HepG2 (cell line): ENCODE data around the gene DUS1L. TPM values are rescaled to one million over a fixed set of nuclear protein-coding genes. Genes with fewer than 3 reads are reported as not detected.

Experiments used
- AGO2 ChIP-seq: fragments of 200-400 bp; formaldehyde crosslinking; optimal IDR thresholded peaks from 2 replicates; pipeline ENCODE3; 2017; ENCODE audit warnings: mild to moderate bottlenecking, low read depth, low read length, moderate library complexity
- CBX1 ChIP-seq: IDR thresholded peaks from one replicate; pipeline ENCODE4 v1.6.1; 2016; ENCODE audit warnings: antibody characterized with exemption, low read depth
- EED ChIP-seq: sonication (generic); formaldehyde crosslinking; IDR thresholded peaks from 2 replicates; pipeline ENCODE4 v1.5.0; 2020; ENCODE audit warnings: mild to moderate bottlenecking, missing genetic modification reagents
- HDAC1 ChIP-seq: sonication (generic); formaldehyde crosslinking; IDR thresholded peaks from 2 replicates; pipeline ENCODE4 v1.5.1; 2020; ENCODE audit warnings: mild to moderate bottlenecking, missing genetic modification reagents
- KDM4B ChIP-seq: sonication (generic); formaldehyde crosslinking; IDR thresholded peaks from 2 replicates; pipeline ENCODE4 v1.4.0; 2020; ENCODE audit warnings: missing genetic modification reagents
- KMT2A ChIP-seq: sonication (generic); formaldehyde crosslinking; IDR thresholded peaks from 2 replicates; pipeline ENCODE4 v1.4.0; 2020; ENCODE audit warnings: missing genetic modification reagents
- NFE2L1 ChIP-seq: sonication (generic); formaldehyde crosslinking; IDR thresholded peaks from 2 replicates; pipeline ENCODE4 v1.4.0; 2020; ENCODE audit warnings: missing genetic modification reagents, mild to moderate bottlenecking, borderline replicate concordance
- NFIB ChIP-seq: sonication (generic); formaldehyde crosslinking; IDR thresholded peaks from 2 replicates; pipeline ENCODE4 v1.9.0; 2021; ENCODE audit warnings: missing genetic modification reagents, mild to moderate bottlenecking, borderline replicate concordance
- NPAS2 ChIP-seq: sonication (generic); formaldehyde crosslinking; IDR thresholded peaks from 2 replicates; pipeline ENCODE4 v1.8.0; 2022; ENCODE audit warnings: mild to moderate bottlenecking, missing genetic modification reagents, borderline replicate concordance
- RXRA ChIP-seq: sonication (generic); formaldehyde crosslinking; IDR thresholded peaks from 2 replicates; pipeline ENCODE4 v1.5.1; 2020; ENCODE audit warnings: missing genetic modification reagents
- SALL1 ChIP-seq: sonication (generic); formaldehyde crosslinking; IDR thresholded peaks from 2 replicates; pipeline ENCODE4 v1.8.0; 2022; ENCODE audit warnings: mild to moderate bottlenecking, missing genetic modification reagents
- SMAD3 ChIP-seq: sonication (generic); formaldehyde crosslinking; IDR thresholded peaks from 2 replicates; pipeline ENCODE4 v1.4.0; 2020; ENCODE audit warnings: missing genetic modification reagents
- SSRP1 ChIP-seq: IDR thresholded peaks from 2 replicates; pipeline ENCODE4 v1.6.1; 2016; ENCODE audit warnings: control low read depth
- THAP11 ChIP-seq: IDR thresholded peaks from 2 replicates; pipeline ENCODE4 v1.6.1; 2016; ENCODE audit warnings: missing biosample characterization, missing genetic modification reagents
- WIZ ChIP-seq: sonication (generic); formaldehyde crosslinking; IDR thresholded peaks from 2 replicates; pipeline ENCODE4 v1.5.1; 2020; ENCODE audit warnings: mild to moderate bottlenecking, missing genetic modification reagents
- ZFP41 ChIP-seq: sonication (generic); formaldehyde crosslinking; IDR thresholded peaks from 2 replicates; pipeline ENCODE4 v1.4.0; 2020; ENCODE audit warnings: mild to moderate bottlenecking, missing genetic modification reagents, borderline replicate concordance
- ZNF354B ChIP-seq: sonication (generic); formaldehyde crosslinking; IDR thresholded peaks from 2 replicates; pipeline ENCODE4 v1.8.0; 2022; ENCODE audit warnings: mild to moderate bottlenecking, missing genetic modification reagents
- ZNF501 ChIP-seq: sonication (generic); formaldehyde crosslinking; IDR thresholded peaks from 2 replicates; pipeline ENCODE4 v1.5.1; 2020; ENCODE audit warnings: mild to moderate bottlenecking, moderate library complexity, missing genetic modification reagents
- ZNF563 ChIP-seq: sonication (generic); formaldehyde crosslinking; IDR thresholded peaks from 2 replicates; pipeline ENCODE4 v1.8.0; 2022; ENCODE audit warnings: mild to moderate bottlenecking, moderate library complexity, missing genetic modification reagents
- ZNF672 ChIP-seq: sonication (generic); formaldehyde crosslinking; IDR thresholded peaks from 2 replicates; pipeline ENCODE4 v1.8.1; 2022; ENCODE audit warnings: missing genetic modification reagents
- ZNF816 ChIP-seq: sonication (generic); formaldehyde crosslinking; IDR thresholded peaks from 2 replicates; pipeline ENCODE4 v1.8.0; 2022; ENCODE audit warnings: missing genetic modification reagents, mild to moderate bottlenecking, borderline replicate concordance
- ZSCAN21 ChIP-seq: sonication (generic); formaldehyde crosslinking; IDR thresholded peaks from 2 replicates; pipeline ENCODE4 v1.8.0; 2022; ENCODE audit warnings: mild to moderate bottlenecking, missing genetic modification reagents, moderate library complexity, borderline replicate concordance
- ZSCAN29 ChIP-seq: sonication (generic); formaldehyde crosslinking; conservative IDR thresholded peaks from 2 replicates; pipeline ENCODE4 v1.4.0; 2020; ENCODE audit warnings: mild to moderate bottlenecking, missing genetic modification reagents
- polyA plus RNA-seq, 8 experiments: library from polyadenylated mRNA; depleted of rRNA in 3 of 8; stranded (reverse) in 7 of 8; unstranded in 1 of 8; fragments of >200 nt; fragmentation: Illumina TruSeq in 4 of 8; extraction: Trizol in 4 of 8; gene quantifications; 2 replicates each; pipeline versions ENCODE4 v1.2.1 to v1.2.3, GENCODE V29; 2011 to 2016; ENCODE audit warnings: low read depth in 4 of 8, missing spikeins in 1 of 8, mixed read lengths in 1 of 8; ENCODE audit not compliant: insufficient read depth in 1 of 8
- total RNA-seq, 5 experiments: library from RNA; depleted of rRNA; stranded (reverse); fragments of >200 nt; fragmentation: Illumina TruSeq; extraction: Trizol; gene quantifications; 2 replicates each; pipeline ENCODE4 v1.2.3, GENCODE V29; 2016; ENCODE audit warnings: low read depth in 1 of 5
- TF ChIP-seq, protein P1 (sequence below): IDR thresholded peaks from 2 replicates; pipeline ENCODE4 v1.6.1; 2012; ENCODE audit warnings: inconsistent platforms
- TF ChIP-seq, protein P2 (sequence below): sonication (generic); formaldehyde crosslinking; IDR thresholded peaks from 2 replicates; pipeline ENCODE4 v1.5.0; 2020; ENCODE audit warnings: missing genetic modification reagents
- TF ChIP-seq, protein P3 (sequence below): sonication (generic); formaldehyde crosslinking; IDR thresholded peaks from 2 replicates; pipeline ENCODE4 v1.8.1; 2023; ENCODE audit warnings: mild to moderate bottlenecking, missing genetic modification reagents
- TF ChIP-seq, protein P4 (sequence below): sonication (generic); formaldehyde crosslinking; IDR thresholded peaks from 2 replicates; pipeline ENCODE4 v1.4.0; 2020; ENCODE audit warnings: missing genetic modification reagents

The DUS1L gene
- total and polyA plus RNA-seq, 2 of the 13 experiments (the other 11 are each of a cell fraction or from before 2014, with no cell fraction given), result 81.0 to 109 TPM

DNA sequence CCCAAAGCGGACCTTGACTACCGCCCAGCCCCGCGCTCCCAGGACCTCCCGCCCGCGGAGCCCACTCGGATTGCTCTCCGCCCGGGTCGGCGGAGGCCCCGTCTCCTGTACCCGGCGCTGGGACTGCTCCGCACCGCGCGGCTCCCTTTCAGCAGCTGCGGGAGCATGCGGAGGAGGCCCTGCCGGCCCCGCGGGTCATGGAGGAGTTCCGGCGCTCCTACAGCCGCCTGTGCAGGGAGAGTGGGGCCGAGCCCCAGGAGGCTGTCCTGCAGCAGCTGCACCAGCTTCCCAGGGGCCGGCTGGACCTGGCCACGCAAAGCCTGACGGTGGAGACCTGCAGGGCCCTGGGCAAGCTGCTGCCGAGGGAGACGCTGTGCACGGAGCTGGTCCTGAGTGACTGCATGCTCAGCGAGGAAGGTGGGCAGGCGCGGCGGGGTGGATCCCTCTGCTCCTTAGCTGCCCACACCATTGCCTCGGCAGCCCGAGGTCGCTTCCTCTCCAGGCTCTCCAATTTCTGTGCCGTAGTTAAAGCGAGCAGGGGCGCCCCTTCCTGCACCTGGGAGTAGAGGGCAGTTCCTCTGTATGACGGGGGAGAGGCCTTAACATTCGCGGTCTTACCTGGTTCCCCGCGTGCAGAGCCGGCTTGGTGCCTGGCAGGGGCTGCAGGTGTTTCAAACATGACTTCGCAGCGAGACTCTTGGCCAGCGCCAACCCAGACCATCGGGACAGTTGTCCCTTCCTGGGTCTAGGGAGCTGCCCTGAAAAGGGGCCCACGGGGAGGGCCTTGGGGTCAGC lies 42.0 kb downstream of the DUS1L start (continued):
- TF ChIP-seq NFIB (CRISPR knock-in tag), result 0 out of 2 replicates have a peak, but pooled peaks have one; percentile 68
- TF ChIP-seq ZSCAN29, result 0 out of 2 replicates have a peak, but pooled peaks have one; percentile 6
- 0 out of 2 replicates have a peak, but pooled peaks have one; percentile 23 for TF ChIP-seq NFE2L1
- peak; percentile 22; the same call in 1 of the 2 replicates for TF ChIP-seq RXRA (CRISPR knock-in tag)
- TF ChIP-seq ZNF501 (CRISPR knock-in tag), result peak; percentile 75
- no peak for TF ChIP-seq ZNF672 (CRISPR knock-in tag)
- TF ChIP-seq SALL1 (CRISPR knock-in tag), result 0 out of 2 replicates have a peak, but pooled peaks have one; percentile 32
- peak; percentile 66; the same call in 1 of the 2 replicates for TF ChIP-seq THAP11
- TF ChIP-seq SSRP1 (CRISPR knock-in tag), result peak; percentile 58; the same call in 1 of the 2 replicates
- peak; percentile 90; the same call in 1 of the 2 replicates for TF ChIP-seq NPAS2 (CRISPR knock-in tag)
- peak; percentile 79; the same call in 1 of the 2 replicates for TF ChIP-seq WIZ (CRISPR knock-in tag)
- TF ChIP-seq, protein P1, sequence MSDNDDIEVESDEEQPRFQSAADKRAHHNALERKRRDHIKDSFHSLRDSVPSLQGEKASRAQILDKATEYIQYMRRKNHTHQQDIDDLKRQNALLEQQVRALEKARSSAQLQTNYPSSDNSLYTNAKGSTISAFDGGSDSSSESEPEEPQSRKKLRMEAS, result peak; percentile 76
- TF ChIP-seq ZNF354B (CRISPR knock-in tag), result 0 out of 2 replicates have a peak, but pooled peaks have one; percentile 59
- TF ChIP-seq ZNF816 (CRISPR knock-in tag), result no peak
- TF ChIP-seq KMT2A (CRISPR knock-in tag), result peak; percentile 31; the same call in 1 of the 2 replicates
- 0 out of 2 replicates have a peak, but pooled peaks have one; percentile 6 for TF ChIP-seq KDM4B (CRISPR knock-in tag)
- TF ChIP-seq ZNF563 (CRISPR knock-in tag), result peak; percentile 87; the same call in 1 of the 2 replicates
- TF ChIP-seq, protein P2, sequence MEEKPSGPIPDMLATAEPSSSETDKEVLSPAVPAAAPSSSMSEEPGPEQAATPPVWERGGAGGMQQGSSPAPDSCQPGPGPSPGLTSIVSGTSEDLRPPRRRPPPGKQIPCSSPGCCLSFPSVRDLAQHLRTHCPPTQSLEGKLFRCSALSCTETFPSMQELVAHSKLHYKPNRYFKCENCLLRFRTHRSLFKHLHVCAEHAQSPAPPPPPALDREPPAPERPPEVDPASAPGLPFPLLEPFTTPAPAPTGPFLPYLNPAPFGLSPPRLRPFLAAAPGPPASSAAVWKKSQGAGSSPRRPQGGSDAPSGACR, result 0 out of 2 replicates have a peak, but pooled peaks have one; percentile 43
- TF ChIP-seq EED (CRISPR knock-in tag), result 0 out of 2 replicates have a peak, but pooled peaks have one; percentile 68
- TF ChIP-seq ZFP41, result 0 out of 2 replicates have a peak, but pooled peaks have one; percentile 32
- peak; percentile 52; the same call in 1 of the 2 replicates for TF ChIP-seq ZSCAN21 (CRISPR knock-in tag)
- TF ChIP-seq, protein P3, sequence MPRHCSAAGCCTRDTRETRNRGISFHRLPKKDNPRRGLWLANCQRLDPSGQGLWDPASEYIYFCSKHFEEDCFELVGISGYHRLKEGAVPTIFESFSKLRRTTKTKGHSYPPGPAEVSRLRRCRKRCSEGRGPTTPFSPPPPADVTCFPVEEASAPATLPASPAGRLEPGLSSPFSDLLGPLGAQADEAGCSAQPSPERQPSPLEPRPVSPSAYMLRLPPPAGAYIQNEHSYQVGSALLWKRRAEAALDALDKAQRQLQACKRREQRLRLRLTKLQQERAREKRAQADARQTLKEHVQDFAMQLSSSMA, result 0 out of 2 replicates have a peak, but pooled peaks have one; percentile 14
- TF ChIP-seq CBX1, result no peak
- TF ChIP-seq HDAC1, result peak; percentile 25; the same call in 1 of the 2 replicates
- 0 out of 2 replicates have a peak, but pooled peaks have one; percentile 23 for TF ChIP-seq SMAD3 (CRISPR knock-in tag)
- TF ChIP-seq AGO2, result peak; percentile 99
- TF ChIP-seq, protein P4, sequence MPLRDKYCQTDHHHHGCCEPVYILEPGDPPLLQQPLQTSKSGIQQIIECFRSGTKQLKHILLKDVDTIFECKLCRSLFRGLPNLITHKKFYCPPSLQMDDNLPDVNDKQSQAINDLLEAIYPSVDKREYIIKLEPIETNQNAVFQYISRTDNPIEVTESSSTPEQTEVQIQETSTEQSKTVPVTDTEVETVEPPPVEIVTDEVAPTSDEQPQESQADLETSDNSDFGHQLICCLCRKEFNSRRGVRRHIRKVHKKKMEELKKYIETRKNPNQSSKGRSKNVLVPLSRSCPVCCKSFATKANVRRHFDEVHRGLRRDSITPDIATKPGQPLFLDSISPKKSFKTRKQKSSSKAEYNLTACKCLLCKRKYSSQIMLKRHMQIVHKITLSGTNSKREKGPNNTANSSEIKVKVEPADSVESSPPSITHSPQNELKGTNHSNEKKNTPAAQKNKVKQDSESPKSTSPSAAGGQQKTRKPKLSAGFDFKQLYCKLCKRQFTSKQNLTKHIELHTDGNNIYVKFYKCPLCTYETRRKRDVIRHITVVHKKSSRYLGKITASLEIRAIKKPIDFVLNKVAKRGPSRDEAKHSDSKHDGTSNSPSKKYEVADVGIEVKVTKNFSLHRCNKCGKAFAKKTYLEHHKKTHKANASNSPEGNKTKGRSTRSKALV, result peak; percentile 60; the same call in 1 of the 2 replicates
